Smooth muscle cell (in vitro differentiated cells): Measurements from ENCODE around the gene CCDC121. TPM values are rescaled to one million over a fixed set of nuclear protein-coding genes. Genes with fewer than 3 reads are reported as not detected.

ENCODE experiments used
- DNase-seq: peaks from one replicate; lab custom pipeline; 2025; ENCODE audit not compliant: unreplicated experiment; lab: John Stamatoyannopoulos, UW
- H2AFZ ChIP-seq: fragments of 200-600 bp; sonication (generic); 2 replicates; pipeline ENCODE4 v1.6.0; 2016; ENCODE audit warnings: antibody characterized with exemption, low read depth, mild to moderate bottlenecking
- H3F3A ChIP-seq: fragments of 200-600 bp; sonication (generic); 2 replicates; pipeline ENCODE4 v1.6.0; 2017; ENCODE audit warnings: antibody characterized with exemption, low read depth
- H3K27ac ChIP-seq: fragments of 200-600 bp; sonication (generic); 2 replicates; pipeline ENCODE4 v1.5.1; 2016; ENCODE audit warnings: low read depth, mild to moderate bottlenecking
- H3K27me3 ChIP-seq: fragments of 200-600 bp; sonication (generic); 2 replicates; pipeline ENCODE4 v1.6.1; 2016; ENCODE audit warnings: low read depth, mild to moderate bottlenecking
- H3K36me3 ChIP-seq: fragments of 200-600 bp; sonication (generic); 2 replicates; pipeline ENCODE4 v1.5.1; 2016; ENCODE audit warnings: low read depth
- H3K4me1 ChIP-seq: fragments of 200-600 bp; sonication (generic); 2 replicates; pipeline ENCODE4 v1.5.1; 2016; ENCODE audit warnings: low read depth
- H3K4me2 ChIP-seq: fragments of 200-600 bp; sonication (generic); 2 replicates; pipeline ENCODE4 v1.6.0; 2016; ENCODE audit warnings: mild to moderate bottlenecking
- H3K4me3 ChIP-seq: fragments of 200-600 bp; sonication (generic); 2 replicates; pipeline ENCODE4 v1.5.1; 2016; ENCODE audit warnings: mild to moderate bottlenecking
- H3K79me2 ChIP-seq: fragments of 200-600 bp; sonication (generic); 2 replicates; pipeline ENCODE4 v1.6.0; 2016; ENCODE audit warnings: low read depth, mild to moderate bottlenecking
- H3K9ac ChIP-seq: fragments of 200-600 bp; sonication (generic); 2 replicates; pipeline ENCODE4 v1.6.0; 2016; ENCODE audit warnings: low read depth
- H3K9me3 ChIP-seq: fragments of 200-600 bp; sonication (generic); replicated peaks from 2 replicates; pipeline ENCODE4 v1.5.1; 2016; ENCODE audit warnings: low read depth
- H4K20me1 ChIP-seq: fragments of 200-600 bp; sonication (generic); 2 replicates; pipeline ENCODE4 v1.6.0; 2016; ENCODE audit warnings: low read depth
- CTCF ChIP-seq: fragments of 200-600 bp; sonication (generic); IDR thresholded peaks from 2 replicates; pipeline ENCODE4 v1.5.1; 2017; ENCODE audit warnings: borderline replicate concordance, mild to moderate bottlenecking, antibody characterized with exemption; ENCODE audit not compliant: insufficient read depth, poor library complexity, severe bottlenecking
- WGBS: methylation state at CpG from one replicate; pipeline ENCODE4 v1.1.7; 2016; ENCODE audit warnings: low lambda C conversion rate; 5-methylcytosine and 5-hydroxymethylcytosine counted together
- polyA plus RNA-seq: library from polyadenylated mRNA; unstranded; fragments of >200 nt; fragmentation: Nextera tagmentation; extraction: Ambion mirVana; gene quantifications from 2 replicates; pipeline ENCODE4 v1.2.1, GENCODE V29; 2016
- total RNA-seq: library from RNA; depleted of rRNA; stranded (reverse); fragments of >200 nt; gene quantifications from 2 replicates; pipeline ENCODE4 v1.2.3, GENCODE V29; 2014

CCDC121 gene
- total and polyA plus RNA-seq, 2 experiments from 2014 or later: 1.7 to 6.3 TPM

GRCh38 chr2:27593240-27593639 is 35.6 kb downstream of the CCDC121 start:
- WGBS: 95% methylated on average over 2 of the region's 2 CpGs
- peaks cover 38% of the 10 kb centered on the region for H4K20me1 ChIP-seq
- no peaks in the 10 kb centered on the region for H3K4me1 ChIP-seq

GRCh38 chr2:27591745-27592144 is 37.1 kb downstream of the CCDC121 start:
- no peak overlapping the region for H3K4me2 ChIP-seq
- peaks cover 37% of the 10 kb centered on the region for H4K20me1 ChIP-seq
- no peak for DNase-seq
- H3K36me3 ChIP-seq: no peaks in the 10 kb centered on the region
- H3K4me1 ChIP-seq: no peaks in the 10 kb centered on the region
- H2AFZ ChIP-seq: no peak overlapping the region
- peaks cover 14% of the 10 kb centered on the region for H3K9me3 ChIP-seq
- H3K79me2 ChIP-seq: peaks cover 95% of the 10 kb centered on the region
- H3K4me3 ChIP-seq: no peak overlapping the region
- no peaks in the 10 kb centered on the region for H3K27me3 ChIP-seq
- H3K9ac ChIP-seq: no peak overlapping the region
- no peak overlapping the region for H3K27ac ChIP-seq
- no peak for TF ChIP-seq CTCF
- WGBS: 92% methylated on average over 3 of the region's 3 CpGs
- no peaks in the 10 kb centered on the region for H3F3A ChIP-seq

More at GRCh38 chr2:27593240-27593639, 35.6 kb downstream of the CCDC121 start:
- Histone ChIP-seq H3K4me2 (no peak overlapping the region), H3K27ac (no peak overlapping the region), H3K36me3 (no peaks in the 10 kb centered on the region), H3F3A (no peaks in the 10 kb centered on the region), H3K9ac (no peak overlapping the region), H2AFZ (no peak overlapping the region), H3K27me3 (no peaks in the 10 kb centered on the region), H3K4me3 (no peak overlapping the region), H3K9me3 (peaks cover 14% of the 10 kb centered on the region), H3K79me2 (peaks cover 95% of the 10 kb centered on the region)
- TF ChIP-seq CTCF: no peak
- no peak for DNase-seq

GRCh38 chr2:27588308-27588707 is 40.5 kb downstream of the CCDC121 start:
- Histone ChIP-seq H3K4me3 (no peak overlapping the region), H3K4me1 (peaks cover 9% of the 10 kb centered on the region), H2AFZ (no peak overlapping the region), H3K27me3 (no peaks in the 10 kb centered on the region), H4K20me1 (peaks cover 35% of the 10 kb centered on the region), H3K27ac (no peak overlapping the region), H3K9ac (no peak overlapping the region), H3K9me3 (peaks cover 14% of the 10 kb centered on the region), H3F3A (no peaks in the 10 kb centered on the region), H3K79me2 (peaks cover 100% of the 10 kb centered on the region), H3K4me2 (no peak overlapping the region), H3K36me3 (no peaks in the 10 kb centered on the region)
- TF ChIP-seq CTCF: no peak
- 98% methylated on average over 2 of the region's 2 CpGs for WGBS
- no peak for DNase-seq

- Histone ChIP-seq H3K4me1 (peaks cover 9% of the 10 kb centered on the region), H2AFZ (no peak overlapping the region), H3K4me2 (no peak overlapping the region), H3K9ac (no peak overlapping the region), H3K79me2 (peaks cover 90% of the 10 kb centered on the region), H3K27me3 (no peaks in the 10 kb centered on the region), H3K27ac (no peak overlapping the region), H3K4me3 (no peak overlapping the region), H4K20me1 (peaks cover 35% of the 10 kb centered on the region), H3K36me3 (no peaks in the 10 kb centered on the region), H3K9me3 (peaks cover 14% of the 10 kb centered on the region), H3F3A (no peaks in the 10 kb centered on the region)
- DNase-seq: no peak
- no peak for TF ChIP-seq CTCF
- 100% methylated on average over 2 of the region's 2 CpGs for WGBS
Observed at GRCh38 chr2:27587025-27587424, 41.8 kb downstream of the CCDC121 start.
